Measurements from ENCODE around the gene HOXA13.

HOXA13 gene

DNA sequence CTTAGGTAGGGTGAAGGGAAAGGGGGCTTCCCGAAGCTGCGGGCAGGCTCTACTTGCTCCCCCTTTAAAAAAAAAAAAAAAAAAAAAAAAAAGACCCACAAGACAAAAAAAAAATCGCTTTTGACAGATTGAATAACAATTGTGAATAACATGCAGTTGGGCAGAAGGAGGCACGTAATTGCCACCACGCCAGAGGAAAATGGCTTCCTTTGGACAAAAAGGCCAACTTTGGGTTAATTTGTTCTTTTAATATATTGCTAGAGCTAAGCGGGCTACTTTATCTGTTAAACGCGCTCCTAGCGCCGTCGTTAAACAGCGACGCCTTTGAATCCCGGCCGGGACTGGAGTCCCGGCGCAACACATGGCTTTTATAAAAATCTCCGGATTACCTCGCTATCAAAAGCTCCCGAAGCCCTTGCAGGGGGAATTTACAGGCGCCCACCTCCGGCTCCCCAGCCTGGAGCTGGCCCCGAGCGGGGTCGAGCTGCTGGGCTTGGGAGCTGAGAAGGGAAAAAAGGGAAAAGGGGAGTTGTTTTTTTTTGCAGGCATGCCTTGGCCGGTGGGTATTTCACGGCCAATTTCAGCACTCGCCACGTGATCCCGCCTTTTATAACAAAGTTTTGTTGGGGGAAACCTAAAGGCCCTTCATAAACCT is 16.1 kb downstream of the HOXA13 start:
- H3K27ac Mint-ChIP-seq: no peak overlapping the region
- peak overlapping the region; percentile 66 for H3K4me3 Mint-ChIP-seq
- no peaks in the 10 kb centered on the region for H3K9me3 Mint-ChIP-seq
- peaks cover 1% of the 10 kb centered on the region for H3K36me3 Mint-ChIP-seq
- H3K4me1 Mint-ChIP-seq: peaks cover 49% of the 10 kb centered on the region
- peaks cover 64% of the 10 kb centered on the region for H3K27me3 Mint-ChIP-seq

DNA sequence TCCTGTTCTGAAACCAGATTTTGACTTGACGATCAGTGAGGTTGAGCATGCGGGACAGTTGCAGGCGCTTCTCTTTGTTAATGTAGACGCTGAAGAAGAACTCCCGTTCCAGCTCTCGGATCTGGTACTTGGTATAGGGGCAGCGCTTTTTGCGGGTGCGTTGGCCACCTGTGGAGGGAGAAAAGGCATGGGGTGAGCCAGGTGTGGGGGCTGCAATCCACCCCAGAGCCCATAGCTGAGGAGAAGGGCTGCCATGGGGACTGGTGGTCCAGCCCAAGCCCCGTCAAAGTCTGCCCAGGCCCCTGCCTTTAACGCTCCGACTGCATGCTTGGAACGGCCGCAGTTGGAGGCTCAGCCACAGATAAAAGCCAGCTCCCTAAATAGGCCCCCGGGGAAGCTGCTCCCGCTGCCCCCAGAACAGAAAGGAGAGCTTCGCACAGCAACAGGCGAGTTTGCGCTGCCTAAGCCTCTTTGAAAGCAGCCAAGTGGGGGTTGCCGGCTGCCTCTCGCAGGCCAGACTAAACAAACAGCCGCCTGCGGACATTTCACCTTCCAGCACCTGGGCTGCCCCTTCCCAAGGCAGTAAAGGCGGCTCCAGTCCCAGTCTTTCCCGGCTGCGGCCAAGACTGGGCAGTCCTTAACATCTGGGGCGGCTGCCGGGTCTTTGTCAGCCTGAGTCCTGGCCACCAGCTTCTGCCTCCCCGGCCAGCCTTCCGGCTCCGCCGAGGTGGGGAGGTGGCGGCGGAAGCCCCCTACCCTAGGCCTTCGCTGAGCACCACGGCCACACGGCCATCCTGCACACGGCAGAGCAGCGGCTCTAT is 16.8 kb downstream of the HOXA13 start:
- H3K4me3 Mint-ChIP-seq: no peak overlapping the region
- H3K4me1 Mint-ChIP-seq: peaks cover 42% of the 10 kb centered on the region

DNA sequence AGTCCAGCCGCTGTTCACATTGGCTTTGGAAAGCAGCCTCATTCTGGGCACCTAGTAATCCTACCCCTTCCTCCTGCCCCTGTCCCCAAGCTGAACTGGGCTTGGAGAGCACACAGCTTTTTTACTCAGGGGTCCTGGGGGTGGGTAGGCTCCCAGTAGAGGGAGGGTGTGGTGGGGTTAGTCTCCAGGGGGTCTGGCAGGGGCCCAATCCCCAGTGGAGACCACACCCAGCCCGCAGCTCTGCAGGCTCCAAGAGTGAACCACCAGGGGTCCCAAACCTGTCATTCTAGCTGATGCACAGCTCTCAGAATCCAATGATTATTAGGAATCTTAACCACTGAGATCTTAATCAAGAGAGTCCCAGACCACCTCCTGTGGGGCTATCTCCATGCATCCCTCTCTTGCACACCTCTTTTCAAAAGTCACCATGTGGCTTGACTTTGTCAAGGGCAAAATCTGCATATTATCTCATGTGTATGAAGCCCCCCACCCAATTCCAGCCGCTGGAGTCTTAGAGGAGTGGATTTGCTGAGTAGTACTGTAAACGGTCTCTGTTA is 17.5 kb downstream of the HOXA13 start:
- Mint-ChIP-seq H3K27ac (no peak overlapping the region), H3K4me1 (peaks cover 35% of the 10 kb centered on the region), H3K9me3 (no peaks in the 10 kb centered on the region), H3K27me3 (peaks cover 58% of the 10 kb centered on the region), H3K36me3 (peaks cover 1% of the 10 kb centered on the region), H3K4me3 (no peak overlapping the region)

More for the DNA sequence above, 16.8 kb downstream of the HOXA13 start:
- no peak overlapping the region for H3K27ac Mint-ChIP-seq
- peaks cover 59% of the 10 kb centered on the region for H3K27me3 Mint-ChIP-seq
- peaks cover 1% of the 10 kb centered on the region for H3K36me3 Mint-ChIP-seq
- no peaks in the 10 kb centered on the region for H3K9me3 Mint-ChIP-seq

DNA sequence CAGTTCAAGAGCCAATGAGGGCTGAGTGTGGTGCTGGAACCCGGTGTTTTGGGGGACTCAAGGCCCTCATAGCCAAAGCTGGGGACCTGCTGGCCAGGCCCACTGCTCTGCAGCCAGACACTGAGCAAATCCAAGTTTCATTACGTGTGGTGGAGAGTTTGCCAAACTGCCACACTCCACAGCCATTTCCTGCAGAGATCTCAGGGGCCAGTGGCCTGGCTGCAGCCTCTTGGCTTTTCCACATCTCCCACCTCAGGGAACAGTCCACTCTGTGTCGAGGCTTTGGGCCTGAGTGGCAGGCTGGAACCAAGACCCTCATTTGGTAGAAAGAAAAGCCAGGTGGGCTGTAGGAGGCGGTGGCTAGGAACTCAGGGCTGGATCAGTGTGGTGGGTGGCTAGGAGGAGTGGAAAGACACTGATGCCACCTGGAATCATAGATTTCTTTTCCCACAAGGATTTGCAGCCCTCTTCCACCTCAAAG is 18.1 kb downstream of the HOXA13 start:
- Mint-ChIP-seq H3K4me3 (no peak overlapping the region), H3K27ac (no peak overlapping the region), H3K27me3 (peaks cover 53% of the 10 kb centered on the region), H3K9me3 (no peaks in the 10 kb centered on the region), H3K4me1 (peaks cover 32% of the 10 kb centered on the region), H3K36me3 (peaks cover 1% of the 10 kb centered on the region)

DNA sequence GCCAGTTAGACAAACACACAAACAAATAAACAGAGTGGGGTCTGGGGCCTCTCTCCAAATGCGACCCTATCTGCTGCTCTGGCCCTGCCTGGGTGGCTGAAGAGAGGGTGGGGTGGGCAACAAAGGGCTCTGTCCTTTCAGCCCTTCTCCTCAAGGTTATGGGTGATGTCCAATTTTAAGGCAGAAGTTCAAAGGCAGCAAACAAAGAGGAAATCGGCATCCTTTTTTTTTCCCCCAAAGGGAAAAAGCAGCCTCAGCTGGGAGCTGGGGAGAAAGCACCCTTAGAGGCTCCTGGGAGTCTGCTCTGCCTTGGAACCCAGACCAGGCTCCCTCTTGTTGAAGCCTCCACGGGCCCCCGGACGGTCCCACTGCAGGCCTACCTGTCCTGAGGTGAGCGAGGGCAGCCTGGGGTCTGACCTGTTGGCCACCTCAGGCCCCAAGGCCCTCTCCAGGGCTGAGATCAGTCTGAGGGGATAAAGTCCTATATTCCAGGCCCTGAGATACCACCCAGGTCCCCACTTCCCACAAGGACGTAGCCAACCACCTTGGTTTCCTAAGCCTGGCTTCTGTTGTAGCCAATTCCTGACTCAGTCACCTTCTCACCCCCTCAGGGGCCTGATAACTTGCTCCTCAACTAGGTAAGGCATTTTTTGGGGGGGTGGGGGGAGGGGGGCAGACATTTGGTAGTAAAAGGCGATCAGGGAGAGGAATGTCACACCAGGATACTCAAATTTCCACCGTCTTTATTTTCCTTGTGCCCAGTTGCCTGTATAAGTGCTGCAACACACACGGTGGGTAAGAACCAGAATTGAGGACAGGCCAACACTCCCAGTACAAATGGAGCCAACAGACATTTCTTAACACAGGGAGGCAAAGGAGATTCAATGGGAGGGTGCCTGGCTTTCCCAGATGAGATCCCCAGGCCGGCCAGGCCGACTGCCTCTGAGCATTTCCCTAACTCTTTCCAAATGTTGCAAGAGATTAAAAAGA is 19.2 kb downstream of the HOXA13 start:
- no peak overlapping the region for H3K27ac Mint-ChIP-seq
- H3K9me3 Mint-ChIP-seq: no peaks in the 10 kb centered on the region
- H3K4me1 Mint-ChIP-seq: peaks cover 22% of the 10 kb centered on the region
- H3K4me3 Mint-ChIP-seq: no peak overlapping the region
- H3K27me3 Mint-ChIP-seq: peaks cover 51% of the 10 kb centered on the region
- peaks cover 1% of the 10 kb centered on the region for H3K36me3 Mint-ChIP-seq

DNA sequence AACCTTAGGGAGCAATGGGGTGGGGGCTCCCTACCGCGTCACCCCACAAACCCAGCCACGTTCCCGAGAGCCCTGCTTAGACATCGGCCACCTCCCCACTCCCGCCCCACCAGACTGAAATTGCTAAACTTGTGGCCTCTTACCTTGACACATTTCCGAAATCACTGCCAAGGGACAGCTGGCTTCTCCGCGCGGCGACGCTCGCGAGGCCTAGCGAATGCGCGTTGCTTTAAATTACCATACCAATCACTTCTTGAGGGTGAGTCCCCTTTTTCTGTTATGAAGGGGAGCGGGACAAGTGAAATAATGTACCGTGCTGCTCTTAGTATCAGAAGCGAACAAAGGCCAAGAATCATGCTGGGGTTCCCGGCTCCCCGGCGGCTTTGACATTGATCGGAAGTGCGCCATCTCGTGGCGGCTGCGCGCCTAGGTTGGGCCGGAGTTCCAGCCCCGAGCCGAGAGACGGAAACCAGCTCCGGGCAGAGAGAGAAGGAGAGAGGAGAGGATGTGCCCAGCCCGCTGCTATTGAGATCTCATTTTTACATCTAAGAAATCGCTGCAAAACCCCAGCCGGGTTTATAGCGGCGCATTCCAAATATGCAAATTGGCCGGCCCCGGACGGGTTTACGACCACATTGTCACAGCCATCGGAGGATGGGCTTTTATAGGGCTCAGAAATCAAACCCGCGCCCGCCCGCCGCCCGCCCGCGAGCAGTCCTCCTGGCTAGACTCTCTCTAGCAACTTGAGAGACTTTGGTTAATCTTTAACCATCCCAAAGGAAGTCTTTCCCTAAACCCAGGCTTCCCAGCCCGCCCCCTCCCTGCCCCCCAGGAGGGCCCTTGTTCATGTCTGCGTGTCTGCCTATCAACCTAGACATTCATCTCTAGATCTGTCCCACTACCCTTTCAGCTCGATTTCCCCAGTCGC is 20.1 kb downstream of the HOXA13 start:
- H3K27me3 Mint-ChIP-seq: peaks cover 49% of the 10 kb centered on the region
- peak overlapping the region; percentile 6 for H3K27ac Mint-ChIP-seq
- peak overlapping the region; percentile 46 for H3K4me3 Mint-ChIP-seq
- H3K9me3 Mint-ChIP-seq: no peaks in the 10 kb centered on the region
- peaks cover 1% of the 10 kb centered on the region for H3K36me3 Mint-ChIP-seq
- peaks cover 16% of the 10 kb centered on the region for H3K4me1 Mint-ChIP-seq

DNA sequence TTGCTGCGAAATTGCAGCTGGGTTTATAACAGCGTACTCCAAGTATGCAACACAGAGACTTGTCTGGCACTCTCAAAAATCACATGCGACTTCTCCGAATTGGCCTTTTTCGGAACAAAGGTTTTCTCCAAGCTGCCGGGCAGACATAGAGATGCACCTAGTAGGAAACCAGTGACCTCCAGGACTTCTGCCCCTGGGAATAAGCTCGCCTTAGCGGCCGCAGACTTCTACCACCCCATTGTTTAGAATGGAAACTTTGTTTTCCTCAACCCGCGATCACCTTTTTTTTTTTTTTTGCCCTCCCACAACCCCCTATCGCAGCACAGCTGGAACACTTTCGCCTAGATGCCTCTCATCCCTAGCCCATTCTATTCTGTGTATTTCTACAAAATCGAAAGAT is 20.9 kb downstream of the HOXA13 start:
- H3K27me3 Mint-ChIP-seq: peaks cover 51% of the 10 kb centered on the region
- H3K36me3 Mint-ChIP-seq: peaks cover 1% of the 10 kb centered on the region
- H3K27ac Mint-ChIP-seq: no peak overlapping the region
- H3K9me3 Mint-ChIP-seq: no peaks in the 10 kb centered on the region
- H3K4me3 Mint-ChIP-seq: no peak overlapping the region
- peaks cover 14% of the 10 kb centered on the region for H3K4me1 Mint-ChIP-seq

DNA sequence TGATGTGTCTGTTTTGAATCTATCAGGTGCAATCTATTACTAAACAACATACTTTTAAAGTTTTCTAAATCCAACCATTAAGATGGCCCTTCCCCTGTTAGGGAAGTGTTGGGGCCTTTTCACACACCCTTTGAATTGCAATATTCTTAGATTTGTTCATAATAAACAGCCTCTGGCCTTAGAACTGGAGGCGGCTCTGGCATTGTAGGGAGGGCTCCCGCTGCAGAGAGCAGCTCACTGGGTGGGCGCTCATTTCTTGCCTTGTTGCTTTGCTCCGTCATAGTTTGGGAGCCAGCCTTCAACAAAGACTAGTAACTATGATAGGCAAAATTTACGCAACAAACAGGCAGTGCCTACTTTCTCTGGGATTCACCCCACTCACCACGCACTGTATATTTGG is 21.5 kb downstream of the HOXA13 start:
- no peak overlapping the region for H3K4me3 Mint-ChIP-seq
- H3K27me3 Mint-ChIP-seq: peaks cover 48% of the 10 kb centered on the region

DNA sequence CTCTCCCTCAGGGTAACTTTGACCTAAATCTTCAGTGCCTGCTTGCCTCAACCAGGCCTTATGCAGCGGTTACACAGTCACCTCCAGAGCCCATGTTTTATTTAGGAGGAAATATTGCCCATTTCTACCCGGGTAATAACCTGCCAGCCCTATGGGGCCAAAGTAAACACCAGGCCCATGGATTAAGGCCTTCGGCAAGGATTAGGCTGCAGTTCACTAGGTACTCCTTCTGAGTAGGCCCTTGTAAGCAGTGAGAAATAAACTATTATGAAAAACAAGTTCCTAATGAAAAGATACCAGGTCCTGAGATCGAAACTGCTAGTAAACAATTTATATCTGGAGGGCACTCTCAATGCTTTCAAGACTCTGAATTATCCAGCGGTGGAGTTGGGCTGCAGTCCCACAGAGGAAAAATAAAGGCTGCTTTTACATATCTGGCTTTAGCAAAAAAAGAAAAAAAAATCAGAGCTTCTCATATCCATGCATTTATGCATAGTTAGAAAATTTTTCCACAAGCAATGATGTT is 22.0 kb downstream of the HOXA13 start:
- Mint-ChIP-seq H3K4me3 (no peak overlapping the region), H3K4me1 (peaks cover 10% of the 10 kb centered on the region), H3K36me3 (peaks cover 1% of the 10 kb centered on the region), H3K27me3 (peaks cover 48% of the 10 kb centered on the region), H3K9me3 (no peaks in the 10 kb centered on the region), H3K27ac (no peak overlapping the region)

More for the DNA sequence above, 21.5 kb downstream of the HOXA13 start:
- H3K27ac Mint-ChIP-seq: peak overlapping the region; percentile 30
- peaks cover 1% of the 10 kb centered on the region for H3K36me3 Mint-ChIP-seq
- no peaks in the 10 kb centered on the region for H3K9me3 Mint-ChIP-seq
- H3K4me1 Mint-ChIP-seq: peaks cover 10% of the 10 kb centered on the region

DNA sequence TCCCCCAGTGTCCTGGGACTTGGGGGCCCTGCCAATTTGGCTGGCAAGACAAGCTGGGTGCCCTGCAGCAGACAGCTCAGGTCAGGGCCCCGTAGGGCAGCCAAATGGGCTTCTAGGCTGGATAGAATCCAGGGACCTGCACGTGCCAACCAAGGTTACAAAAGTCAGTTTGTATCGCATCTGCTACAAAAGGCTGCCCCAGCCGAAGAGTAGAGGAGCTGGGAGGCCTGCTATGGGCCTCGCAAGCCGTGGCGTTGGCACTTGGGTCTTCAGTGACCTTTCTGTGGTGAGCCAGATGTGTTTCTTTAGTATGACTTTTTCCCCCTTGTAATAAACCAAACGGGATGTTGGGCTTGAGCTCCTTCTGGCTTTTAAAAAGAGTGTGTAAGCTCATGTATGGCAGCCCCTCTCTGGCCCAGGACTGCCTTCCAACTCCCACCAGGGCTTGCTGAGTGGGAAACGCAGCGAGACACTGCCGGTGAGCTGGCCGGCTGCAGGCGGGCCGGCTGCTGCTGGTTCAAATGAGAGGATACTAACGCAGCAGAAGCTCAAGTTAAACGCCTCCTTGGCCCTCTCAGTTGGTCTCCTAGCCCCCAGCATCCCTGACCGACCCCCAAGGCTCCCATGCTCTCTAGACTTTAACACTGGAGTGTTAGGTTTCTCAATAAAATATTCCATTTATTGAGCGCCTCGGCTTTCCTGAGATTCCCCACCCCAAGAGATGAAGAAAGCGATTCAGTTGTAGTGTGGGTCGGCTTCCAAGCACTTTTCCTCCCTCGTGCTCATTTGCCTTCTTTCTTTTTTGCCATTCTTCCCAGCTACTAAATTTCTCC is 22.7 kb downstream of the HOXA13 start:
- H3K27ac Mint-ChIP-seq: no peak overlapping the region
- peaks cover 46% of the 10 kb centered on the region for H3K27me3 Mint-ChIP-seq

DNA sequence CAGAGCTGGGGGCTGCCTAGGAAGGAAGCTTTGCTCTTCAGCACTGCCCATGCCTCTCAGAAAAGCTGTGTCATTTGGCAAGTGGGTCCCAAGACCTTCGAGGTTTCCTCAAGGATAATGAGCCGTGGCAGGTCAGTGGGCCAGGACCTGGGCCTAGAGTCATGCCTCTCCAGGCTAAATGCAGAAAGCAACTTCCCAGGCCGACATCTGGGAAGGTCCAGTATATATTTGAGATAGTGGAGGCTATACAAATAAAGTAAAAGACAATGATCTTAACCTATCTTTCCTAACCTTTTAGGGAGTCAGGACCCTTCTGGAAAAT is 23.4 kb downstream of the HOXA13 start:
- no peak overlapping the region for H3K4me3 Mint-ChIP-seq

More for the DNA sequence above, 22.7 kb downstream of the HOXA13 start:
- peaks cover 1% of the 10 kb centered on the region for H3K36me3 Mint-ChIP-seq
- H3K4me3 Mint-ChIP-seq: no peak overlapping the region
- no peaks in the 10 kb centered on the region for H3K9me3 Mint-ChIP-seq
- H3K4me1 Mint-ChIP-seq: peaks cover 13% of the 10 kb centered on the region

DNA sequence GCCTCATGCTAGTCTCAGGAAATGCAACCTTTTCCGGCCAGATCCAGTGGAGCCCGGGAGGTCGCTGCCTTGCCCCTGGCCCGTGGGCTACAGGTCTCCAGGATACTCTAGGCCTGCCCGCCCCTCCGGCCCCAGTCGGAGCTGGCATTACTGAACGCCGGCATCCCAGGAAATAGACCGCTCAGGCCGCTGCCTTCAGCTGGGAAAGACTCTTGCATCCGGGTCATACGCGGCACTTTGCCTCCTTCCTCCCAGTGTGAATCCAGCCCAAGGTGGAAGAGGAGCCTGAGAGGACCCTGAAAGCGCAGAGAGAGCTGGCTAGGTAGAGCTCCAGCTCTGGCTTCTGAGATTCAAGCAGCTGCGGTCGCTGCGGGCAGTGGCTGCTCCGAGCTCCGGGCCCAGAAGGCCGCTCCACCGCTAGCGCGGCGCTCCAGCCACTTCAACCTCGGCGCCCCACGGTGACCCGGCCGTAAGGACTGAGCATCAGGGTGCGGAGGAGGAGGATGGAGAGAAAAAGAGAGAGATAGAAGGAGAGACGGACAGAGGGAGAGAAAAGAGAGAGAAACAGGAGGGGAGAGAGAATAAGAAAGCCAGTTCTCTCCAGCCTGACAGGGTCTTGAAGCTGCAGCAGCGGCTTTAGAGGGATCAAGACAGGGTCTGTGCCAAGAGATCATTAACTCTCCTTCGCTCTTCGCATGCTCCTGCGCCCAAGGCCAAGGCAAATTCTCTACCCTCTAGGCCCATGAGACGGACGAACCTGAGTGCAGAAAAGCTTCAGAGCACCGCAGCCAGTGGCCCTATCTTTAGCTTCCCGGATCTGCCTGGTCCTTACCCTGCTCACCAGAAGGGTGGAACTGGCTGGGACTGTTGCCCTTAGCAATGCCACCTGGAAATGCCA is 24.0 kb downstream of the HOXA13 start:
- Mint-ChIP-seq H3K4me3 (no peak overlapping the region), H3K27me3 (peaks cover 51% of the 10 kb centered on the region)

More for the DNA sequence above, 23.4 kb downstream of the HOXA13 start:
- Mint-ChIP-seq H3K27me3 (peaks cover 50% of the 10 kb centered on the region), H3K4me1 (peaks cover 20% of the 10 kb centered on the region), H3K36me3 (peaks cover 2% of the 10 kb centered on the region), H3K9me3 (no peaks in the 10 kb centered on the region), H3K27ac (no peak overlapping the region)

More for the DNA sequence above, 24.0 kb downstream of the HOXA13 start:
- no peaks in the 10 kb centered on the region for H3K9me3 Mint-ChIP-seq
- peaks cover 25% of the 10 kb centered on the region for H3K4me1 Mint-ChIP-seq
- no peak overlapping the region for H3K27ac Mint-ChIP-seq
- peaks cover 3% of the 10 kb centered on the region for H3K36me3 Mint-ChIP-seq
